ENCODE measurements around the gene FGA.
A peak's percentile ranks its signal among the peaks of the same experiment; 100 is the strongest.

The FGA gene

DNA sequence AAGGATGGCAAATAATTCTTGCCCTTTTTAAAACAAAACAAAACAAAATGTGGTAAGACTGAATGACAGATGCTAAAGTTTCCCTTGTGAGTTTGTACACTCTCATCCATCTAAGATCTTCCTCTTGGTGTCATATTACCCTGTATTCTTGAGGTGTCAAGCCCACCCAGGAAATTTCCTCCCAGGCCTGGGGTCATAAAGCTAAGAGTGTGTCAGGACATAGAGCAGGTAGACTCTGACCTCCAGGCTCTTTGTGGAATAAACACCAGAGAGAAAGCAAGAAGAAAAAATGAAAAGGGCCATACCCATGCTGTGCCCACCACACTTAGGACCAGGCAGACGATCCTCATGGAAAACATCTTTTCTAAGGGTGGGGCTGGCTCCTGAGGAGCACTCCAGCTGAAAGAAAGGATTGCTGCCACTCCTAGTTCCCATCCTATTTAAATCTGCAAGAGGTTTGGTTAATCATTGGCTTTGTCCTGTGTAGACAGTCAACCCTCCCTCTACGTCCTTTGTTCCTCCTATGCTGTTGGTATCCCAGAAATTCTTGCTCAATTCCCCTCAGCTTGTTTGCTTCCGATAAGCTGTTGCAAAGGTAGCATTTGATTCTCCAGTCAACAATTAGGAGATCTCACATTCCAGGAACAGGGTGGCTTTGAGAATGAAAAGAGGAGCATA, at the start of gene FGA:
Gene FGA (minus strand): TSS at position 414 of the 678 bp plus-strand sequence. CDS start 55 bp downstream, at position 359.
- H3K27ac ChIP-seq = no peak within 1 kb of the TSS
- no peak within 1 kb of the TSS for H3K4me3 ChIP-seq

DNA sequence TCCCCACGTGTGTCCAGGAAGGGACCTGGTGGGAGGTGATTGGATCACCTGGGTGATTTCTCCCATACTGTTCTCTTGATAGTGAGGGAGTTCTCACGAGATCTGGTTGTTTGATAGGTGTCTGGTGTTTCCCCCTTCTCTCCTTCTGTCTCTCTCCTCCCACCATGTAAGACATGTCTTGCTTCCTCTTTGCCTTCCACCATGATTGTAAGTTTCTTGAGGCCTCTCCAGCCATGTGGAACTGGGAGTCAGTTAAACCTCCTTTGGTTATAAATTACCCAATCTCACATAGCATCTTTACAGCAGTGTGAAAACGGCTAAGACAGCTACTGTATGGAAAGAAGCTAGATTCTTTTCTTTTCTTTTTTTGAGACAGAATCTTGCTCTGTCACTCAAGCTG, 43.5 kb upstream of the FGA start:
- Histone ChIP-seq H3K27ac (no peak overlapping the region), H3K4me3 (no peak overlapping the region)

DNA sequence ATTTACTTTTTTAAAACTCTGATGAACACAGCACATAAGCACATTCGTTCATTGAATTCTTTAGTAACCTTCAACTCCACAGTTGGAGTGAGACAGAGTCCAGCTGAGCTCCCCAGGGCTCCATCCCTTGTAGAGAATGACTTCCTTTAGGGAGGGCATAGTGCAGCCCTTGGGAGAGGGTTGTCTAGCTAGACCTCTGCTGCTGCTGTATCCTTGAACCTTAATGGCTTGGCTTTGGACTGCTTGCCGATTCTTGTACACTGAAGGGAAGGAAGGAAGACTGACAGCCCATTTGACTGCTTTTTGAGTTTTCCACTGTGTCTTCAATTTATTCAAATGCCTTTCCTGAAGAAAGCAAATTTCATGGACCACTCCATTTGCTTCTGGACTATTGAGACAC, 41.3 kb upstream of the FGA start:
- H3K27ac ChIP-seq = no peak overlapping the region
- H3K4me3 ChIP-seq = no peak overlapping the region

DNA sequence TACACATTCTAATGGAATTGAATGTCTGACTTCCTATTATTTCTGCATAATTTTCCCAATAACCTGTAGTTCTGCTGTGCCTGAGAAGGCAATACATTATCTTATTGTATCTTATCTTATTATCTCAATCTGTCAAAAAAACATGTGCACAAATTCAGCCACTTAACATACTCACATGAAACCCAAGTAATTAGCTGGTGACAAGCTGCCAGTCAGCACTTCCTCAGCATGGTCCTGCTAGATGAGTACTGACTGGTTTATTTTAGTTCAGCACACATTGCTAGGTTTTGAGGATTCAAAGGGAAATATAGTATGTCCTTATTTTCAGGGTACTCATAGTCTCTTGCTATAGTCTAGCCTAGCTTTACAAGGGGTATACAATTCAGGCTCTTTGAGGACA, 39.8 kb upstream of the FGA start:
- Histone ChIP-seq H3K27ac (no peak overlapping the region), H3K4me3 (no peak overlapping the region)

DNA sequence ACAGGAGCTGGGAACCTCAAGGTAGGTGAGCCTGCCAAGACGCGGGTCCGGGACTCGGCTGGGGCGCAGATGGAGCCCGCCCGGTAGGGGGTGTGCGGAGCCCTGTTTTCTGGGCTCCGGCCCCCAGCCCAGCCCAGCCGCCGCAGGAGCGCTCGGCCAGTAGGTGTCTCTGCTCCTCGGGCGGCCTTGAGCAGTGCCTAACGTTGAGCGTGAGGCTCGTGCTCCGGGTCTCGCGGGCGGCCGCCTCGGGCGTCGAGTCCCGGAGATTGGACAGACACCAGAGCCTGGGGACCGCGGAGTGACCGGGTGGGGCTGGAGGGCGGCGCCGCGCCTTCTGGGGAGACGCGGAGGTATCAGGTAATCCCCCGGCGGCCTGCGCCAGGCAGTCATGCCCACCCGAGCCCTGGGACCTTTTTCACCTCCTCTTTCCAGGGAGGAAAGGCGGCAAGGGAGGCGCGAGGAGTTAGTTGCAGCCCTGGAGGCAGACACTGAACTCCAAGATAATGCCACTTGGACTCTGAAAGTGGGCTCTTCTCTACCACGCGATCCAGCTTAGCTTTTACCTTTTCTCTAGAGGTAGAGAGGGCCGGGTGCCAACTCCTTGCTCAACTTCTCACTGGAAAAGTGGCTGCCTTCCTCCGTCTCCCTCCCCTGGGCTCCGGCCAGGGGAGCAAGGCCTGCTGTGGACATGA, 36.4 kb upstream of the FGA start:
- Histone ChIP-seq H3K27ac (no peak overlapping the region), H3K4me3 (peak overlapping the region in 6 of 7 experiments; percentile 9 to 34 (median 25))

DNA sequence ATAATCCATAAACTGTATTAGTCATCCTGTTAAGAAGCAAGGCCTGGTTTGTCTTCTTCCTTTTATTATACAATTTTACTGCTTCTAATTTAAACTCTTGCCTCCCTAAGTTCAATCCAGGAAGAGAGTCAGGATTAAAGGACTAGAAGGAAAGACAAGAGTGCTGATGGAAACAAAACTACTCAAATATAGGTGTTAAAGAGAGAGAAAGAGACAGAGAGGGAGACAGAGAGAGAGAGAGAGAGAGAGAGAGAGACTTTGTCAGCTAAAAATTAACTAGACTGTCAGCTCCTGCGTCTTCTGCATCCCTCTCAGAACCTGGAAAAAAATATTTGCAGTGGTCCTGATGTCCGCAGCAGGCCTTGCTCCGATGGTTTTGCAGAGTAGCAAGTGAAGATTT, 35.4 kb upstream of the FGA start:
- Histone ChIP-seq H3K27ac (no peak overlapping the region), H3K4me3 (no peak overlapping the region)

DNA sequence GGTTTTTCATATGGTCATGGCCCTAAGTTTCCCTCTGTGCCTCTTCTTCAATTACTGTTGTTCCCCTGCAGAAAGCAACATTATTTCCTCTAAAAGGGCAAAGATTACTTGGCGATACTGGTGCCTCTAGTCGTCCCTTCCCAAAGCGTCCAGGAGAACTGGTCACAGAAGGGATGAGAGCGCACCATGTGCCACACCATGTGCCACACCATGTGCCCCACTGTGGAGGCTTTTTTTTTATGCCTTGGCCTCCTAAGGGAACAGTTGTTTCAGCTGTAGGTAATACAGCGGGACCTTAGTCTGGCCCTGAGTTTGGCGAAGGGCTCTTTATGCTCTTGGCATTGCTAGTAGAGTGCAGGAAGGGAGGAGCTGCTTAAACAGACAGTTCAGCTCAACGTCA, 33.5 kb upstream of the FGA start:
- Histone ChIP-seq H3K27ac (no peak overlapping the region), H3K4me3 (no peak overlapping the region)

DNA sequence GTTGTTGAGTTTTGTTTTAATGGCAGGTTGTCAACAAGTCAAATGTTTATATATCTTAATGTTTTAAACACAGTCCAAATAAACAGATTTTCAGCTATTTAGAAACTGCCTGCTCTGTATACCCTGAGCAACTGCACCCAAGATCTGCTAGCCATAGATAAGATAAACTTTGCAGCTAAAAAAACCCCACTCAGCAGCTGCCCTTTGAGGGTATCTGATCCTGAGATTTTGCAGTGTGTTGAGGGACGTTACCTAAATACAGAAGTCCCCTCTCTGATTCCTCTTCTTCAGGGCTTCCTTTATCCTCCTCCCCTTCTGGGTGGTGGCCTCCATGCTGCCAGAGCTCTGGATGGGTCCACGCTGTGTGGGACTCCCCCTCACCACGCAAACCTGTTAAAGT, 32.9 kb upstream of the FGA start:
- H3K4me3 ChIP-seq = no peak overlapping the region
- no peak overlapping the region for H3K27ac ChIP-seq

DNA sequence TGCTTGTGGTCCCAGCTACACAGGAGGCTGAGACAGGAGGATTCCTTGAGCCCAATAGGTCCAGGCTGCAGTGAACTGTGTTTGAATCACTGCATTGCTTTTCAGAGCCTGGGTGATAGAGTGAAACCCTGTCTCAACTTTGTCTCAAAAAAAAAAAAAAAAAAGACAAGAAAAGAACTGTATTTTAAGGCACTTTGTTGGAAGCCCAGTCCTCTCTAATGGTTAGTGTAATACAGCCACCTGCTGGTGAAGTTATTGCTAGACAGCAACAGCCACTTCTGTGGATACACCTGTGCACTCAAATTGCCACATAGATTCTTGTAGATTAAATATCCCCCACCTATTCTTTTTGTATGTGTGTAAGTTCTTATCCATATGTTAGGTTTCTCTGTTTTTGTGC, 32.1 kb upstream of the FGA start:
- Histone ChIP-seq H3K27ac (no peak overlapping the region), H3K4me3 (no peak overlapping the region)

DNA sequence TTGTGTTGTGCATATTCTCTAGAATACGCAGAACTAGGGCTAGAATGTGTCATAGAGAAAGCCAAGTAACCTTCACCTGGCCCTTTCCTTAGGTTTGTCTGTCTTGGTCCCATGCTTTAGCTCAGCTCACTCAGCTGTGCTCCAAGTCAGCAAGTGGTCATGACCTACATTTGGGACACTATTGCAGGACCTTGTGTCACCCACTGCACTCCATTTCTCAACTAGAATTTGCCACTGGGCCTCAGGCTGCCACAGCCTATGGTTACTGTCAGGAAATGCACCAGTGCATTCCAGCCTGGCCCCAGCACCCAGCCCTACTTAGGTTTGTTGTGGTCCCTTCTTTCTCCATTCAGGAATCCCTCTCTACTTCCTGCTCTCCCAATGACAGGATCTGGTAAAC, 29.6 kb upstream of the FGA start:
- Histone ChIP-seq H3K27ac (no peak overlapping the region), H3K4me3 (no peak overlapping the region)

DNA sequence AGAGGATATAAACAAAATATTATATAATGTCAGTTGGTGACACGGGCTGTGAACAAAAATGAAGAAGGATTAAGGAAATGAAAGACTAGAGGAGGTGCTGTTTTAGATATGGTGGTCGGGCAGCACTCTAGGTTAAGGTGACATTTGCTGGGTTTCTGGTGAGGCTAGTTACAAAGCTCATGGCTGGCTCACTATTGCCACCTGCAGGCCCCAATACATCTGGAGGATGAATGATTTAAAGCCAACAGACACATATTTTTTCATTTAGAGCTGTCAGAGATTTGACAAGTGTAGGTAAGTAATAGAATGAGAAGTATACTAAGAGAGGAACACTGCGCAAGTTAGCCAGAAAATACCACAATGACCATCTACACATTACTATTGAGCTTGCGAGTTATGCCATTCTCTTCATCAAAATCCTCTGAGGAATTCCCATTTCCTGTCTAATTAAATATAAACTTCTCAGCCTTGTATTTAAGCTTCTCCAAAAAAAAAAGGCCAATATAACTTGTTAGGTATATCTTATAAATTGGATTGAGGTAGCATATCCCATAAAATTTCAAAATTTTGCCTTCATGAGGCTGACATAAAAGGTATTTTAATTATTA, 28.3 kb upstream of the FGA start:
- Histone ChIP-seq H3K4me3 (no peak overlapping the region), H3K27ac (no peak overlapping the region)

DNA sequence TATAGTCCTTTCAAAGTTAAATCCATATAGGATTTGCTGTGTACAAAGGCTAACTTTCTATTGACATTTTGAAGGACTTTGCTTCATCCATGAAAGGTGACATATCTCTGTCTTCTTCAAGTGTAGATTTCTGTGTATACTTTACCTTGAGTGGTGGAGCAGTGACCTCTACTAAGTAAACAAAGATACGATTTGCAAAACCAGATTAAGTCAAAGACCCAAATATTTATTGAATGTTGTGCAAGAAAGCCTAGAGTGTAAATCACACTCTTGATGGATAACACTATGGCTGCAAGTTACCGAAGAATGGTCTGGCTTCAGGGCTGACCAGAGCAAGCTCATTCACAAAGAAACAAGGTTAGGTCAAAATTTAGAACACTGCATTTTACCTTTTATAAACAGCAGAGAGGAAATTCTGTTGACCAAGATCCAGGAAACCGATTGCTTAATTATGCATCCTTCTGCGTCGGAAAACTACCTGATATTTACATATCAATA, 27.3 kb upstream of the FGA start:
- Histone ChIP-seq H3K4me3 (no peak overlapping the region), H3K27ac (no peak overlapping the region)

DNA sequence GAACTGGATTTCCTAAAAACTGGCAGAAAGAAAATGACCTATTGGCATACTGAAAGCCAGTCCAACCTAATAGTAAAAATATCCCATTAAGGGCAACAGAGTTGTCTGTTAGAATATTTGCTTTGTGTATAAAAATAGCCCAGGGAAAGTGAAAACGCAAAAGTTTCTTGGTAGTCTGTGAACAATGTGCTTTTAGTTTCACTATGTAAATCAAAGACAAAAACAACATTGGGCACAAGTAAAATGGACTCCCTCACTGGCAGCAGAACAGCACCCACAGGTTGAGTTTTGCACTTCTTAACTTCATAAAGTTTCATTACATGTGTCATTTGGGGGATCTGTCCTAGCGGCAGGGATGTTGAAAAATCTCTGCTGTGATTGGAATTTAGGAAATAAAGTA, 26.2 kb upstream of the FGA start:
- no peak overlapping the region for H3K4me3 ChIP-seq
- no peak overlapping the region for H3K27ac ChIP-seq

DNA sequence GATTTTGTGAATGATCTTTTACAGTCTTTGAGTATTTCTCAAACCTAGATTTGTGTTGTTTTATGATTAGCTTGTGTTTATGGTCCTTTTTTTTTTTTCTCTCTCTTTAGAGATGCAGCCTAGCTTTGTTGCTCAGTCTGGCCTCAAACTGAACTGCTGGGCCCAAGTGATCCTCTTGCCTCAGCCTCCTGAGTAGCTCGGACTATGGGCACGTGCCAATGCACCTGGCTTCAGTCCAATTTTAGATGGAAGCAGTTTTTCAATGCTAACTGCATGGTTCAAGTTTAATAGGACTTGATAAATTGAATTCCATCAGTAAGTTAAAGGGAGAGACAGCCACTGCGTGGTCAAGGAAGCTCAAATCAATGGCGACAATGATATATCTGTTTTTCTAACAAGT, 25.7 kb upstream of the FGA start:
- H3K27ac ChIP-seq = no peak overlapping the region
- no peak overlapping the region for H3K4me3 ChIP-seq

DNA sequence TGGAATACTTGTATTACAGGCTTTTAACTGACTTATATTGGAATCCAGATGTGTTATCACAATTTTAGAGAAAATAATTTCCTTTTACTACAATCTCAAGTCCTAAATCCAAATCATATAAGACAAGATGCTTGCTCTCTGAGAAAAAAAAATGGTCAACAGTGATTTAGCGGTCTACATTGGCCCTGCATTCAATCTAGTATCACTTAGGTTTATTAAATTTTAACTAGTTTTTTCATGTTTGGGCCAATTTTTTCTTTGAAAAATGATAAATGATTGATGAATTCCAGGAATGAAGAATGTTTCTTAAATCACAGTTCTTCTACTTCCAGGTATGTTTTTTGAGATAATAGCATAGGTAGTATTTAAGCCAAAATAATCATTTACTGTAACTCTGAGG, 24.7 kb upstream of the FGA start:
- H3K4me3 ChIP-seq = no peak overlapping the region

DNA sequence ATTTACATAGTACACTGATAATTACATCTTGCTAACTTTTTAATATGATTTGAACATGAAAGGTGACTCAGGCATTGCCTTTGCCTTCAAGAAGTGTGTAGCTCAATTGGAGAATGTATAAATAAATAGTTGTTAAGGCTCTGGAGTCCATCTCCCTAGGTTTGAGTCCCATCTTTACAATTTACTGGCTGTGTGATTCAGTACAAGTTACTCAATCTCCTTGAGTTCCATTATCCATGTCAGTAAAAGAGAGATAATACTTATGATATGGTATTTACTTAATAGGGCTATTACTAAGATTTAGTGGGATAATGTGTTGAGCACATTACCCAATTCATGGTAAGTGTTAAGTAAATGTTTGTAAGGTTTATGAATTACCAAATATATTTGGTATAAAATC, 23.8 kb upstream of the FGA start:
- no peak overlapping the region for H3K27ac ChIP-seq
- H3K4me3 ChIP-seq = no peak overlapping the region

More for the DNA sequence above, 24.7 kb upstream of the FGA start:
- no peak overlapping the region for H3K27ac ChIP-seq

DNA sequence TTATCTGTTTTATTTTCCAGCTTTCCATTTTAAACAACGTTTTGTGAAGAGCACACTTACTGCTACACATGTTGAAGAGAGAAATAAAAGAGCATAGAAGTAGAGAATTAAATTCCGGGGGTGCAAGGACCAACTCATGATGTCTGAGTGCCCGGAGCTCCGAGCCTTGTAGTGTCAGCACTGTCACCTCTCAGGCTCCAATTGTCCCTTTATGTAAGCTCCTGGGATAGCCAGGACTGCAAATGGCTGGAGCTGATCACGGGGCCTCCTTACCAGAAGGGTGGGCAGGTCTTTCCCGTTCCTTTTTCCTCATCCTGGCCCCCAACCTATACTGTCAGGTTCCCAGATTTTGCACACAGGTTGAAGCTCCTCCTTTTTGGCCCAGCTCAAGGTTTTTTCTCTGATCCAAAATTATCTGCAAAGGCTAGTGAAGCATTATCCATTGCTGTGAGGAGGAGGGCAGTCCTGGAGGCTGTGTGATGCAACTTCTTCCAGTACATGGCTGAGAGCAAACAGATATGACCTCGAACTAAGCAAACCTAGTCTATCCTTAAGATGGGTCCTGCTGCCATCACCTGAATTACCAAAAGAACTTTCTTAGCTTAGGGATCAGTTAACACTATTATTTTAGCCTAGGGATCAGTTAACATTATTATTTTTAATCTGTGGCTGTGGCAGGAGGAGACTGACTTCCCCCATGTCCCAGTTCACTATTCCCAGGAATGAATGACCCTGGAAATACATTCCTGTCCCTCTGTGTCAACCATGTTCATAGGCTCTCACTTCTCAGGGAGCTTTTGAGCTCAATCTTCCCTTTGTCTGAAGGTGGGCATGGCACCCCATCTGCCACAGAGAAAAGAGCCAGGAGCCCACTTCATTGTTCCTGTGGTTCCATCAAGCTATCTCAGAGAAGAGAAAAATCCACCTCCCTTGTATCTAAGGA, 22.2 kb upstream of the FGA start, which contains the start of gene FGG:
Gene FGG (minus strand): TSS at position 185 of the 943 bp plus-strand sequence. CDS start 47 bp downstream, at position 138.
- Histone ChIP-seq H3K4me3 (no peak within 1 kb of the TSS), H3K27ac (no peak within 1 kb of the TSS)

DNA sequence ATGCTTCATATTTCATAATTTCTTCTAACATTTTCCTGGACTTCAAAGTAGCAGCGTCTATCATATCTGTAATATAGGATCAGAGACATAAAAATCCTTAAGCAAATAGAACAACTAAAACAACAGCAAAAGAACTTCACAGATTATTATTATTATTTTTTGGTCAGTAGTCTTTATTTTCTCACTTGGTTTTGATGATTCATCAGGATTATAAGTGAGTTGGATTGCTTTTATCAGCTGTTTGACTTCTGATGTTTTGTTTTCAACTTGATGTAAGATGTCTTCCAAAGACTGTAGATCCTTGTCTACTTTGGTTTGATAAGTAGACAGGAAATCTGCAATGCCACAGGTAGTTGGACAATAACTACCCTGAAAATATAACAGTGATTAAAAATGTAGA, 21.3 kb upstream of the FGA start:
- H3K27ac ChIP-seq = no peak overlapping the region
- H3K4me3 ChIP-seq = no peak overlapping the region

DNA sequence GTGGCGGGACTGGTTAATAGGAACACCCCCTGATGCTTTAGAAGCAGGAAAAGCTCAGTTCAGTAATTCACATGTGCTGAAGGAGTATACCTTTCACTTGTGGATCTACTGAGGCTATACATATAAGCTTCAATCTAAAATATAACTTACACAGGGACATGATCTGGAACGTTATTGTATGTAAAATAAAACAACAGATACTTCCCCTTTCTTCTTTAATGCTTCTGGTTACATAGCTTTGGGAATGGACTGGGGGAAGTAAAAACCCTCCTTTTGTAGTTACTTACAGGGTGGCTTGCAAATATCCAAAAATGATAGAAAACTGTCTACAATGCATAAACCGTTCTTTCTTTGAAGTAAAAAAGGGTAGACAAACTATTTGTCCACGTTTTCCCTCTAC, 20.0 kb upstream of the FGA start:
- no peak overlapping the region for H3K4me3 ChIP-seq

DNA sequence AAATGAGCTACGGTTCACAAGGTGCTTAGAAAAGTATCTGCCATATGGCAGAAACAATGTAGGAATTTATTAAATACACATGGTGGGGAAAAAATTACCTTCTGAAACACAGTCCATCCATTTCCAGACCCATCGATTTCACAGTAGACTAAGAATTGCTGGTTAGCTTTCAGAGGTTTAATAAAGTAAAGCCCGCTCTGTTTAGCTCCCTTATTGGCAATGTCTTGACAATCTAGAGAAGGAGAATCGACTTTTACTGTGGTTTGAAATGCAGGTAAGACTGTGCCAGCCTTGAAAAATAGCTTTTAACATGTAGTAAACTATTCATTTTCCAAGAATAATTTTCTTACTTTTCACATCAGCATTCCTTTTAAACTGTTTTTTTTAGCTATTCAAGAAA, 19.0 kb upstream of the FGA start:
- H3K27ac ChIP-seq = no peak overlapping the region
- H3K4me3 ChIP-seq = no peak overlapping the region

More for the DNA sequence above, 20.0 kb upstream of the FGA start:
- H3K27ac ChIP-seq = no peak overlapping the region
